Peyer's patch (tissue), 4 donors: Measurements from ENCODE around the gene AK5. TPM values are rescaled to one million over a fixed set of nuclear protein-coding genes. Genes with fewer than 3 reads are reported as not detected.

Experiments
- DNase-seq, 3 donors: peaks; one replicate each; pipeline ENCODE4 v3.0.0-alpha.2; 2017 to 2019
- H3K27ac ChIP-seq, 4 donors: fragments of 200-600 bp; sonication (generic); one replicate each; pipeline ENCODE4 v1.5.1; 2016 to 2019
- H3K27me3 ChIP-seq, 2 donors: fragments of 200-600 bp; sonication (generic); one replicate each; pipeline ENCODE4 v1.5.1; 2019
- H3K36me3 ChIP-seq, 3 donors: fragments of 200-600 bp; sonication (generic); one replicate each; pipeline ENCODE4 v1.5.1; 2016 to 2019
- H3K4me1 ChIP-seq, 4 donors: fragments of 200-600 bp; sonication (generic); one replicate each; pipeline ENCODE4 v1.5.1; 2016 to 2019
- H3K4me3 ChIP-seq, 4 donors: fragments of 200-600 bp; sonication (generic); 1 replicate in 3 of 4; 2 replicates in 1 of 4; pipeline ENCODE4 v1.5.1; 2016 to 2019; ENCODE audit warnings: mild to moderate bottlenecking in 1 of 4
- H3K9me3 ChIP-seq, 4 donors: fragments of 200-600 bp; sonication (generic); one replicate each; pipeline ENCODE4 v1.5.1; 2016 to 2019; ENCODE audit warnings: mild to moderate bottlenecking in 1 of 4
- POLR2A ChIP-seq, 2 donors: fragments of 450-650 bp; IDR thresholded peaks; one replicate each; pipeline ENCODE4 v1.5.1; 2017; ENCODE audit warnings: antibody characterized with exemption in 2 of 2, mild to moderate bottlenecking in 2 of 2, moderate library complexity in 2 of 2
- total RNA-seq, 4 donors: library from RNA; depleted of rRNA; stranded (reverse); fragments of >200 nt; gene quantifications; one replicate each; pipeline ENCODE4 v1.1.0, GENCODE V29; 2016
- TF ChIP-seq, protein P1 (sequence below), 6 experiments: fragments of 450-650 bp in 4 of 6; fragments of 200-600 bp in 2 of 6; sonication (generic) in 1 of 6; IDR thresholded peaks; one replicate each; pipeline ENCODE4 v1.5.1; 2017 to 2019; ENCODE audit warnings: antibody characterized with exemption in 6 of 6, mild to moderate bottlenecking in 3 of 6, moderate library complexity in 1 of 6

AK5 gene
- total RNA-seq, 4 donors from 2014 or later, result 5.3 to 12.4 TPM; not detected in 2

DNA sequence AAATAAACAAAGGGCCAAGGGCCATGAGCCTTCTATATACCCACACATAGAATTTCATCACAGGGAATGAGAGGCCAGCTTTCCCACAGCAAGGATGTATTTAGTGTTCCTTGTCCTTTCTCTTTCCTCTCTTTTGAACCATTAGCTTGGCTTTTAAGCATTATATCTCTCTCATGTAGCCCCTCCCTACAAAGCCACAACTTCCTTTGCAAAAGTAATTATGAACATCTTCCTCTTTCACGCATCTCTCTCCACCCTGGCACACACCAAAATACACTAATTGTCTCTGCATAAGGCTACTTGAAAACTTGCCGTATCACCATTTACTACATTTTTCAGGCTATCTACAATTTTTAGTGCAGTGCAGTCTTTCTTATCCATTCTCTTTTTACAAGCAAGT, 1.9 kb upstream of the AK5 start:
- DNase-seq, result no peak
- Histone ChIP-seq H3K9me3 (no peaks in the 10 kb centered on the region), H3K27me3 (peaks cover 0 to 9% of the 10 kb centered on the region in 2 donors), H3K36me3 (no peaks in the 10 kb centered on the region), H3K4me3 (no peak overlapping the region), H3K27ac (no peak overlapping the region), H3K4me1 (peaks cover 0 to 16% (median 0%) of the 10 kb centered on the region in 4 donors)
- TF ChIP-seq, protein P1, sequence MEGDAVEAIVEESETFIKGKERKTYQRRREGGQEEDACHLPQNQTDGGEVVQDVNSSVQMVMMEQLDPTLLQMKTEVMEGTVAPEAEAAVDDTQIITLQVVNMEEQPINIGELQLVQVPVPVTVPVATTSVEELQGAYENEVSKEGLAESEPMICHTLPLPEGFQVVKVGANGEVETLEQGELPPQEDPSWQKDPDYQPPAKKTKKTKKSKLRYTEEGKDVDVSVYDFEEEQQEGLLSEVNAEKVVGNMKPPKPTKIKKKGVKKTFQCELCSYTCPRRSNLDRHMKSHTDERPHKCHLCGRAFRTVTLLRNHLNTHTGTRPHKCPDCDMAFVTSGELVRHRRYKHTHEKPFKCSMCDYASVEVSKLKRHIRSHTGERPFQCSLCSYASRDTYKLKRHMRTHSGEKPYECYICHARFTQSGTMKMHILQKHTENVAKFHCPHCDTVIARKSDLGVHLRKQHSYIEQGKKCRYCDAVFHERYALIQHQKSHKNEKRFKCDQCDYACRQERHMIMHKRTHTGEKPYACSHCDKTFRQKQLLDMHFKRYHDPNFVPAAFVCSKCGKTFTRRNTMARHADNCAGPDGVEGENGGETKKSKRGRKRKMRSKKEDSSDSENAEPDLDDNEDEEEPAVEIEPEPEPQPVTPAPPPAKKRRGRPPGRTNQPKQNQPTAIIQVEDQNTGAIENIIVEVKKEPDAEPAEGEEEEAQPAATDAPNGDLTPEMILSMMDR (IDR thresholded peaks at IDR 0.05), result no peak
- no peak for TF ChIP-seq POLR2A (IDR thresholded peaks at IDR 0.05)

DNA sequence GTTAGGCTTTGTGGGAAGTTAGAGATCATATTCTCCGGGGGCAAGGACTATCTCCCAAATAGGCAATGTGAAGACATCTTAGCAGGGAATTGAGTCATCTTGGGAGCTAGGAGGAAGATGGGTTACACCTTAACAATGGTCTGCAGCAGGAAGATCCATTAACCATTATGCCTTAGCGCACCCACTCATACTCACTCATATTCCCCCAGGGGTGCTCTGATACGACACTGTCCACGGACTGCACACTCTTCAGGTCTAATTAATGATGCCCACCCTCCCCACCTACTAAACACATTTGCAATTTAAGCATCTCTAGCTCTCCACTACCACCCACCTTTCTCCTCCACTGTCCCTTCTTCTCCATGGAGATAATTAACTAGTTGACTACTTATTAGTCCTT, 857 bp upstream of the AK5 start:
- H3K36me3 ChIP-seq, result no peaks in the 10 kb centered on the region
- TF ChIP-seq POLR2A (IDR thresholded peaks at IDR 0.05), result no peak
- TF ChIP-seq, protein P1 (IDR thresholded peaks at IDR 0.05), result no peak
- no peak overlapping the region for H3K4me3 ChIP-seq
- H3K27me3 ChIP-seq, result peaks cover 0 to 9% of the 10 kb centered on the region in 2 donors
- no peak overlapping the region for H3K27ac ChIP-seq
- H3K4me1 ChIP-seq, result peaks cover 0 to 16% (median 0%) of the 10 kb centered on the region in 4 donors
- H3K9me3 ChIP-seq, result no peaks in the 10 kb centered on the region
- DNase-seq, result no peak

DNA sequence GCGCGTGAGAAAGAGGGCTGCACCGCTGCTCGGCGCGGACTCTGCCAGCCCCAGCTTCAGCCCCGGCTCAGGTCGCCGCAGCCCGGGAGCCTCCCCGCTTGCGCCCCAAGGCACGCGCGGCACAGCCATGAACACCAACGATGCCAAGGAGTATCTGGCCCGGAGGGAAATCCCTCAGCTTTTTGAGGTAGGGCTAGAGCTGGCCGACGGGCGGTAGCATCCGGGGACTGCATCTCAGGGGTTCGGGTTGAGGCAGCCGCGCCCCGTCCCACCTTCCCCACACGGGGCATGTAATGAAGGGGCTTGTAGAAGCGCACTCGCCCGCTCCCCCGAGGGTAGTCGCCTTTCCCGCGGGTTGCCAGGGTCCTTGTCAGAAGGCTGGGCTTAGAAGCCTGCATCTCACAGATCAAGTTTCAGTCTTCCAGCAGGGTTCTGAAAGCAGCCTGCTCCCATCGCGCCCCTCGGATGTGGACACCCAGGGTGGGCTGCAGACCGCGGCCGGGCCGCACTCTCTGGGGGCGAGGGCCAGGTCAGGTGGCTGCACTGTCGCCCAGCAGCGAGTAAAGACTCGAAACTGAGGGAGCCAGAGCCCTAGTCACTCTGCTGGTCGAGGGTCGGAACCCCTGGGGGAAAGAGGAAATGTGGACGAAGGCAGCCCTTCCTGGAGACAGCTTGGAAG, 507 bp downstream of the AK5 start:
- H3K27ac ChIP-seq, result peak overlapping the region in 1 of 4 donors; percentile 31

DNA sequence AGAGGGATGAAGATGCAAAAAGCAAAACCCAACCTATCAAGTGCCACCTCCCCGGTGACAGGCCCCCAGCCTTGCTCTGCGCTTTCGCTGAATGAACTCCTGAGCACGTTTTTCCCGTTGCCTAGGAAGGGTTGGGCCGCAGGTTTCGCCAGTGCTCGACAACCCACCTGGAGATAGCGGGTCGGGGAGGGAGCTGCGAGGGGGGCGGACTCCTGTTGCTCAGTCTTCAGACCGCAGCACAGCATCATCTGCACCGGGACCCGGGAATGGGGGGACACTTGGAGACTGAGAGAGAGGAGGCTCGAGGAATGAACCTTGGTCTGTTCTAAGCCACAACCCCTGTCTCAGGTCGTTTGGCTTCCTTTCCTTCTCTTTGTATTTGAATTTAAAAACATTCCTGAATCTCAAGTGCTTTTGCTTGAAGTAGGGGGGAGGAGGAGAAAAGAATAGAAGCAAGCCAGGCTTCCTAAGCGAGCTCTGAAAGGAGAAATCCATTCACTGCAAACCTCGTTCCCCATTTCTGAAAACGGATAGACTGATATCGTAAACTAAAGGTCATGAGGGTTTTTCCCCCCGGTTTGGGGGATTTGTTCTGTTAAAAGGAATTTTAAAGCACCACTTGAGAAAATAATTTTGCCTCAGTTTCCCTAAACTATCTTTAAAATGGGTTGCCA, 1.2 kb downstream of the AK5 start:
- Histone ChIP-seq H3K4me1 (peaks cover 0 to 16% (median 0%) of the 10 kb centered on the region in 4 donors), H3K27ac (no peak overlapping the region), H3K9me3 (no peaks in the 10 kb centered on the region), H3K27me3 (peaks cover 0 to 9% of the 10 kb centered on the region in 2 donors), H3K36me3 (no peaks in the 10 kb centered on the region), H3K4me3 (peak overlapping the region in 3 of 4 donors; percentile 39 to 57 (median 54))
- TF ChIP-seq, protein P1 (IDR thresholded peaks at IDR 0.05), result no peak
- no peak for TF ChIP-seq POLR2A (IDR thresholded peaks at IDR 0.05)
- peak in 1 of 3 donors; percentile 38 for DNase-seq

More for the DNA sequence above, 507 bp downstream of the AK5 start:
- no peaks in the 10 kb centered on the region for H3K9me3 ChIP-seq
- peaks cover 0 to 16% (median 0%) of the 10 kb centered on the region in 4 donors for H3K4me1 ChIP-seq
- DNase-seq, result peak in 1 of 3 donors; percentile 37
- H3K27me3 ChIP-seq, result peaks cover 0 to 9% of the 10 kb centered on the region in 2 donors
- TF ChIP-seq, protein P1 (IDR thresholded peaks at IDR 0.05), result no peak
- TF ChIP-seq POLR2A (IDR thresholded peaks at IDR 0.05), result no peak
- H3K36me3 ChIP-seq, result no peaks in the 10 kb centered on the region
- peak overlapping the region; percentile 17 to 57 (median 46) for H3K4me3 ChIP-seq

DNA sequence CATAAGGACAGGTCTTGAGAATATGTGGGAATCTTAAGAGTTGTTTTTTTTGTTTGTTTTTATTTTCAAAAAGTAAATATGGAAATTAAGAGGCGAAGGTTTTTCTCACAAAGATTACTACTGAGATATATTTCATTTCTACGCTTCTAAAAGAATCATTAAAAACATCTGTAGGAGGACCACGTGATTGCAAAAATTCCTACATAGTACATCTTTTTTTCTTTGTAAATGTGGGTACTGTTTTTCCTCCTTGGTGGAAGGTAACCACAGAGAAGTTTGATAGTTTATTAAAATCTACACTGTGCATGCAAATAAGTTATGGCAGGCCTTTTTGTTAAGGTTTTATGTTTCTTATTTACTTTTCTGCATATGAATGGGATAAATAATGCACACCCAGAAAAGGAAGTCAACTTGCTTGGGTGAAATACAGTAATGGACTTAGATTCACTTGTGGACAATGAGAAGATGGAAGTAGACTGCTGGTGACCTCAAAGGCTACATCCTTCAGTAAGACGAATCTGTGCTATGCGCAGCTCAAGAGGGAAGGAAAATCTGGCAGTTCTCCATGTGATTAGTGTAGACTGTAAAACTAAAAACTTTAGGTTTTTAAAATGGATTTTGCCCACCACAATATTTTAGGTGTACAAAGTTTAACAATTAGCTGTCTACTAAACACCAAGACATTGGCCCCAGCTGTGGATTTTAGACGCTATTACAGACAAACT, 2.0 kb downstream of the AK5 start:
- DNase-seq, result no peak
- Histone ChIP-seq H3K36me3 (no peaks in the 10 kb centered on the region), H3K27ac (no peak overlapping the region), H3K9me3 (no peaks in the 10 kb centered on the region), H3K4me1 (peaks cover 0 to 16% (median 0%) of the 10 kb centered on the region in 4 donors), H3K27me3 (peaks cover 0 to 9% of the 10 kb centered on the region in 2 donors), H3K4me3 (no peak overlapping the region)
- no peak for TF ChIP-seq POLR2A (IDR thresholded peaks at IDR 0.05)
- TF ChIP-seq, protein P1 (IDR thresholded peaks at IDR 0.05), result no peak
